OCI-LY7 (cell line): ENCODE data around the gene MCRIP2. TPM values are rescaled to one million over a fixed set of nuclear protein-coding genes. Genes with fewer than 3 reads are reported as not detected.

Experiments used
- BruUV-seq: library from RNA; stranded (reverse); fragments of 400-500 nt; replicated peaks from 2 replicates; lab custom pipeline; 2021; lab: Mats Ljungman, UMichigan
- CTCF ChIA-PET: fragments of 300-600 bp; sonication (Branson Sonifier 250); formaldehyde crosslinking; loops from one replicate; lab custom pipeline; 2022; ENCODE audit warnings: antibody characterized with exemption; ENCODE audit not compliant: unreplicated experiment; lab: Charles Lee
- POLR2A ChIA-PET: fragments of 300-600 bp; sonication (Branson Sonifier 250); formaldehyde crosslinking; loops from one replicate; lab custom pipeline; 2022; ENCODE audit warnings: antibody characterized with exemption; lab: Charles Lee
- DNase-seq: peaks from one replicate; pipeline ENCODE4 v3.0.0-alpha.2; 2015; ENCODE audit warnings: low spot score
- H2AFZ ChIP-seq: fragments of 200-600 bp; sonication (generic), shearing (Covaris generic); 2 replicates; pipeline ENCODE4 v1.6.1; 2014; ENCODE audit warnings: mild to moderate bottlenecking, antibody characterized with exemption, low read length, moderate library complexity
- H3K27ac ChIP-seq: fragments of 200-600 bp; sonication (generic); 2 replicates; pipeline ENCODE4 v1.5.1; 2014; ENCODE audit warnings: mixed run types, low read depth, mild to moderate bottlenecking, moderate library complexity, low read length, inconsistent platforms; ENCODE audit not compliant: poor library complexity, severe bottlenecking
- H3K36me3 ChIP-seq: fragments of 200-600 bp; sonication (generic); 2 replicates; pipeline ENCODE4 v1.6.1; 2014; ENCODE audit warnings: mild to moderate bottlenecking, antibody characterized with exemption, low read length, moderate library complexity, mixed read lengths; ENCODE audit not compliant: insufficient read depth
- H3K4me1 ChIP-seq: fragments of 200-600 bp; sonication (generic); 2 replicates; pipeline ENCODE4 v1.5.1; 2014; ENCODE audit warnings: mild to moderate bottlenecking, low read length; ENCODE audit not compliant: insufficient read depth, poor library complexity, severe bottlenecking
- H3K4me2 ChIP-seq: fragments of 200-600 bp; sonication (generic); 2 replicates; pipeline ENCODE4 v1.6.1; 2014; ENCODE audit warnings: mild to moderate bottlenecking, low read length
- H3K4me3 ChIP-seq: fragments of 200-600 bp; sonication (generic); 2 replicates; pipeline ENCODE4 v1.5.1; 2014; ENCODE audit warnings: mild to moderate bottlenecking, low read depth, low read length; ENCODE audit not compliant: poor library complexity, severe bottlenecking
- H3K79me2 ChIP-seq: fragments of 200-600 bp; sonication (generic); 2 replicates; pipeline ENCODE4 v1.6.1; 2016; ENCODE audit warnings: low read depth, mild to moderate bottlenecking, low read length, moderate library complexity, mixed read lengths; ENCODE audit not compliant: insufficient read depth
- H3K9me2 ChIP-seq: fragments of 200-600 bp; sonication (generic); 2 replicates; pipeline ENCODE4 v1.6.1; 2016; ENCODE audit warnings: mild to moderate bottlenecking, low read length, mixed read lengths; ENCODE audit not compliant: insufficient read depth
- H3K9me3 ChIP-seq: fragments of 200-600 bp; sonication (generic); 2 replicates; pipeline ENCODE4 v1.6.1; 2014; ENCODE audit warnings: mild to moderate bottlenecking, mixed run types, low read length, mixed read lengths
- H4K20me1 ChIP-seq: fragments of 200-600 bp; sonication (generic); 2 replicates; pipeline ENCODE4 v1.6.1; 2014; ENCODE audit warnings: mild to moderate bottlenecking, antibody characterized with exemption, low read length, moderate library complexity, mixed read lengths; ENCODE audit not compliant: insufficient read depth
- EZH2phosphoT487 ChIP-seq: fragments of 200-600 bp; sonication (generic); IDR thresholded peaks from 2 replicates; pipeline ENCODE4 v1.6.1; 2018; ENCODE audit warnings: low read depth, borderline replicate concordance, mild to moderate bottlenecking, mixed run types, antibody characterized with exemption, low read length, moderate library complexity, mixed read lengths
- intact Hi-C: fragments of 100-400 bp; cut with micrococcal nuclease; formaldehyde crosslinking; loops from one replicate; pipeline ENCODE4 v1.10.0; 2022; ENCODE audit not compliant: unreplicated experiment
- total RNA-seq, 2 experiments: library from RNA; depleted of rRNA in 1 of 2; stranded (reverse); fragments of >200 nt in 1 of 2; shearing (Covaris generic) in 1 of 2; gene quantifications; 2 replicates each; pipeline ENCODE4 v1.2.3, GENCODE V29; 2014 to 2022
- TF ChIP-seq, protein P1 (sequence below): fragments of 200-600 bp; sonication (generic); conservative IDR thresholded peaks from 2 replicates; pipeline ENCODE4 v1.5.1; 2014; ENCODE audit warnings: mild to moderate bottlenecking, antibody characterized with exemption, low read length, moderate library complexity, mixed read lengths

MCRIP2 gene
- total RNA-seq, 2 experiments from 2014 or later, result 62.8 to 64.1 TPM

DNA sequence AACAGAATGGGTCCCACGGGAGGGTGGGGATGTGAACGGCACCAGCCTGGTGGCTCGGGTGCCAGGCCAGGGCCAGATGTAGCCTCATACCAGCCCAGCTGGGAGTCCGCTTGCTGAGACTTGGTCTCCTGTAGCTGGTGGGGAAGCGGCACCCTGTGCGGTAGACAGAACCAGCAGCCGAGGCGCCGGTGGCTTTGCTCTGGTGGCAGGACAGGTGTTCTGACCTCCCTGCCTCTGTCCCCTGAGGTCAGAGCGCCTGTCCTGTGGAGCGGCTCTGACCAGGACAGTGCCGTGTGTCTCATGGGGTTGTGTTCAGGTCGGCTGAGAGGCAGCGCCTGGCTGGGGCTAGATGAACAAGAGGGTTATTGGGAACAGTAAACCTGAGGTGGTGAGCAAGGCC is 31.6 kb upstream of the MCRIP2 start:
- 0 out of 2 replicates have a peak, but pooled peaks cover 3% of the 10 kb centered on the region for H3K9me3 ChIP-seq
- TF ChIP-seq, protein P1, sequence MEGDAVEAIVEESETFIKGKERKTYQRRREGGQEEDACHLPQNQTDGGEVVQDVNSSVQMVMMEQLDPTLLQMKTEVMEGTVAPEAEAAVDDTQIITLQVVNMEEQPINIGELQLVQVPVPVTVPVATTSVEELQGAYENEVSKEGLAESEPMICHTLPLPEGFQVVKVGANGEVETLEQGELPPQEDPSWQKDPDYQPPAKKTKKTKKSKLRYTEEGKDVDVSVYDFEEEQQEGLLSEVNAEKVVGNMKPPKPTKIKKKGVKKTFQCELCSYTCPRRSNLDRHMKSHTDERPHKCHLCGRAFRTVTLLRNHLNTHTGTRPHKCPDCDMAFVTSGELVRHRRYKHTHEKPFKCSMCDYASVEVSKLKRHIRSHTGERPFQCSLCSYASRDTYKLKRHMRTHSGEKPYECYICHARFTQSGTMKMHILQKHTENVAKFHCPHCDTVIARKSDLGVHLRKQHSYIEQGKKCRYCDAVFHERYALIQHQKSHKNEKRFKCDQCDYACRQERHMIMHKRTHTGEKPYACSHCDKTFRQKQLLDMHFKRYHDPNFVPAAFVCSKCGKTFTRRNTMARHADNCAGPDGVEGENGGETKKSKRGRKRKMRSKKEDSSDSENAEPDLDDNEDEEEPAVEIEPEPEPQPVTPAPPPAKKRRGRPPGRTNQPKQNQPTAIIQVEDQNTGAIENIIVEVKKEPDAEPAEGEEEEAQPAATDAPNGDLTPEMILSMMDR, result no peak
- no peak for TF ChIP-seq EZH2phosphoT487
- intact Hi-C loops, result no loop called here
- H3K4me3 ChIP-seq, result no peak overlapping the region
- H2AFZ ChIP-seq, result no peak overlapping the region
- CTCF ChIA-PET, result interaction anchor here (0.6 kb wide), 1 partner anchor 127 kb away, joined by 3 read pairs; no protein-coding TSS in a partner anchor
- H3K4me2 ChIP-seq, result no peak overlapping the region
- H4K20me1 ChIP-seq, result no peaks in the 10 kb centered on the region
- peaks cover 7% of the 10 kb centered on the region; the same call in 1 of the 2 replicates for H3K36me3 ChIP-seq
- no peak for DNase-seq
- no peak overlapping the region for H3K27ac ChIP-seq
- H3K4me1 ChIP-seq, result no peaks in the 10 kb centered on the region
- POLR2A ChIA-PET, result no interaction called here
- H3K9me2 ChIP-seq, result no peaks in the 10 kb centered on the region
- H3K79me2 ChIP-seq, result no peaks in the 10 kb centered on the region
- no TSS peak for BruUV-seq

GRCh38 chr16:610513-611381 is 30.9 kb upstream of the MCRIP2 start:
- TF ChIP-seq, protein P1, result peak; percentile 75
- no peak for TF ChIP-seq EZH2phosphoT487
- H3K9me2 ChIP-seq, result no peaks in the 10 kb centered on the region
- POLR2A ChIA-PET, result interaction anchor here (0.6 kb wide), 1 partner anchor 170 kb away, joined by 5 read pairs; no protein-coding TSS in a partner anchor
- no peak overlapping the region for H3K4me2 ChIP-seq
- no peaks in the 10 kb centered on the region for H3K9me3 ChIP-seq
- no peaks in the 10 kb centered on the region for H3K4me1 ChIP-seq
- H3K36me3 ChIP-seq, result no peaks in the 10 kb centered on the region; the same call in 1 of the 2 replicates
- H3K27ac ChIP-seq, result no peak overlapping the region
- no peaks in the 10 kb centered on the region for H4K20me1 ChIP-seq
- intact Hi-C loops, result no loop called here
- CTCF ChIA-PET, result interaction anchor here (0.6 kb wide), 1 partner anchor 128 kb away, joined by 3 read pairs; no protein-coding TSS in a partner anchor
- no peak overlapping the region for H2AFZ ChIP-seq
- peak; percentile 31 for DNase-seq
- no peaks in the 10 kb centered on the region for H3K79me2 ChIP-seq
- BruUV-seq, result no TSS peak
- H3K4me3 ChIP-seq, result no peak overlapping the region

- TF ChIP-seq, protein P1, result no peak
- no peak for TF ChIP-seq EZH2phosphoT487
- DNase-seq, result no peak
- ChIA-PET POLR2A (no interaction called here), CTCF (no interaction called here)
- H3K27ac ChIP-seq, result no peak overlapping the region
- H3K9me2 ChIP-seq, result no peaks in the 10 kb centered on the region
- H3K79me2 ChIP-seq, result no peaks in the 10 kb centered on the region
- intact Hi-C loops, result no loop called here
- H3K9me3 ChIP-seq, result no peaks in the 10 kb centered on the region
- no peaks in the 10 kb centered on the region for H3K4me1 ChIP-seq
- H3K4me2 ChIP-seq, result no peak overlapping the region
- BruUV-seq, result no TSS peak
- no peak overlapping the region for H3K4me3 ChIP-seq
- no peaks in the 10 kb centered on the region for H4K20me1 ChIP-seq
- no peaks in the 10 kb centered on the region for H3K36me3 ChIP-seq
- H2AFZ ChIP-seq, result no peak overlapping the region
These were observed 26.5 kb upstream of the MCRIP2 start for GRCh38 chr16:615122-615521.
